ENCODE data around the gene TPST2.

DNA sequence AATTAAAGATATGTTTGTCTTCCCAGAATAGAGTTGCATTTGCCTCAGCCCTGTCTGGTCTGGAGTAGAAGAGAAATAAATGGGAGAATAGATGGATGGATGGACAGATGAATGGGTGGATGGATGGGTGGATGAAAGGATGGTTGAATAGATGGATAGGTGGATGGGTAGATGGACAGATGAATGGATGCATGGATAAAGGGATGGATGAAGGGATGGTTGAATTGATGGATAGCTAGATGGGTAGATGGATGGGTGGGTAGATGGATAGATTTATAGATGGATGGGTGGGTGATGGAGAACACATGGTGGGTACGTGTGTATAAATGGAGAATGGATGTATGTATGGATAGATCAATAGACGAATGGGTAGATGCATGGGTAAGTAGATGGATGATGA lies 19.4 kb upstream of the TPST2 start:
- TF ChIP-seq CTCF (conservative IDR thresholded peaks at IDR 0.05) (no peak), ZFX (IDR thresholded peaks at IDR 0.05) (no peak)

Measured in C4-2B (cell line).